Endothelial cell of umbilical vein (primary cell): ENCODE measurements around the gene PDLIM3. TPM values are rescaled to one million over a fixed set of nuclear protein-coding genes. Genes with fewer than 3 reads are reported as not detected.

Experiments used
- BruUV-seq: library from RNA; stranded (reverse); fragments of 400-500 nt; replicated peaks from 2 replicates; lab custom pipeline; 2021; lab: Mats Ljungman, UMichigan
- CTCF ChIA-PET: fragments of 300-600, 350-600 bp; sonication (Branson Sonifier 250); formaldehyde crosslinking; loops from one replicate; lab custom pipeline; 2021; ENCODE audit warnings: antibody characterized with exemption, inconsistent platforms; lab: Charles Lee
- POLR2A ChIA-PET: fragments of 300-600, 350-600 bp; sonication (Branson Sonifier 250); formaldehyde crosslinking; loops from one replicate; lab custom pipeline; 2021; ENCODE audit warnings: antibody characterized with exemption, inconsistent platforms; lab: Charles Lee
- DNase-seq: peaks from one replicate; pipeline ENCODE4 v3.0.0-alpha.2; 2011; ENCODE audit warnings: low read depth, low spot score
- FAIRE-seq: peaks from 2 replicates; lab custom pipeline; 2011; peaks lifted over from hg19 to GRCh38; lab: Jason Lieb, UNC
- H2AFZ ChIP-seq: 2 replicates; pipeline ENCODE4 v1.6.0; 2012; ENCODE audit warnings: low read depth, low read length, control low read depth, inconsistent platforms
- H3K27ac ChIP-seq: 2 replicates; pipeline ENCODE4 v1.5.1; 2011; ENCODE audit warnings: low read depth, mild to moderate bottlenecking, control low read depth, low read length, moderate library complexity; ENCODE audit not compliant: insufficient read depth
- H3K27me3 ChIP-seq, 2 experiments: 2 replicates each; pipeline versions ENCODE4 v1.6.0 to v1.6.1; 2011; ENCODE audit warnings: low read length in 2 of 2, mixed read lengths in 1 of 2; ENCODE audit not compliant: control insufficient read depth in 2 of 2, insufficient read depth in 2 of 2
- H3K36me3 ChIP-seq, 2 experiments: 2 replicates in 1 of 2; 3 replicates in 1 of 2; pipeline ENCODE4 v1.5.1; 2011; ENCODE audit warnings: low read length in 2 of 2, mild to moderate bottlenecking in 1 of 2, moderate library complexity in 1 of 2; ENCODE audit not compliant: control insufficient read depth in 2 of 2, insufficient read depth in 2 of 2; ENCODE audit errors: extremely low read depth in 1 of 2
- H3K4me1 ChIP-seq: 3 replicates; pipeline ENCODE4 v1.5.1; 2011; ENCODE audit warnings: mild to moderate bottlenecking, low read length; ENCODE audit not compliant: control insufficient read depth, insufficient read depth; ENCODE audit errors: extremely low read depth
- H3K4me2 ChIP-seq: 2 replicates; pipeline ENCODE4 v1.6.1; 2011; ENCODE audit warnings: low read length, control low read depth, mixed read lengths; ENCODE audit not compliant: insufficient read depth
- H3K4me3 ChIP-seq, 3 experiments: fragments of 200-600 bp in 1 of 3; sonication (generic), shearing (Covaris generic) in 1 of 3; replicated peaks in 1 of 3; 2 replicates each; pipeline ENCODE4 v1.5.1; 2011 to 2016; ENCODE audit warnings: control low read depth in 3 of 3, low read length in 3 of 3, mild to moderate bottlenecking in 2 of 3, inconsistent platforms in 1 of 3, low read depth in 1 of 3, moderate library complexity in 1 of 3; ENCODE audit not compliant: insufficient read depth in 1 of 3
- H3K79me2 ChIP-seq: 2 replicates; pipeline ENCODE4 v1.6.0; 2012; ENCODE audit warnings: low read length, inconsistent platforms; ENCODE audit not compliant: control insufficient read depth, insufficient read depth
- H3K9ac ChIP-seq: replicated peaks from 2 replicates; pipeline ENCODE3; 2011; ENCODE audit warnings: low read length, control low read depth; ENCODE audit not compliant: insufficient read depth; ENCODE audit errors: extremely low read depth
- H3K9me1 ChIP-seq: replicated peaks from 3 replicates; pipeline ENCODE4 v1.6.0; 2011; ENCODE audit warnings: mild to moderate bottlenecking, low read length; ENCODE audit not compliant: control insufficient read depth, insufficient read depth; ENCODE audit errors: extremely low read depth
- H3K9me3 ChIP-seq: replicated peaks from 2 replicates; pipeline ENCODE4 v1.5.1; 2012; ENCODE audit warnings: low read length, inconsistent platforms; ENCODE audit not compliant: control insufficient read depth, insufficient read depth
- H4K20me1 ChIP-seq: replicated peaks from 2 replicates; pipeline ENCODE3; 2011; ENCODE audit warnings: mild to moderate bottlenecking, low read length; ENCODE audit not compliant: control insufficient read depth, insufficient read depth; ENCODE audit errors: extremely low read depth
- EZH2 ChIP-seq: IDR thresholded peaks from 2 replicates; pipeline ENCODE4 v1.6.1; 2012; ENCODE audit warnings: borderline replicate concordance, low read depth, mild to moderate bottlenecking, moderate library complexity, low read length, inconsistent platforms; ENCODE audit not compliant: severe bottlenecking
- FOS ChIP-seq: IDR thresholded peaks from 2 replicates; pipeline ENCODE4 v1.6.1; 2011; ENCODE audit warnings: mild to moderate bottlenecking, low read length, moderate library complexity, borderline replicate concordance; ENCODE audit not compliant: insufficient read depth
- GATA2 ChIP-seq: IDR thresholded peaks from 2 replicates; pipeline ENCODE4 v1.7.0; 2011; ENCODE audit warnings: low read depth, mild to moderate bottlenecking, moderate library complexity, mixed read lengths, low read length; ENCODE audit not compliant: insufficient read length, insufficient read depth
- JUN ChIP-seq: IDR thresholded peaks from 2 replicates; pipeline ENCODE4 v1.6.1; 2011; ENCODE audit warnings: borderline replicate concordance, low read depth; ENCODE audit not compliant: insufficient read length, insufficient read depth
- POLR2A ChIP-seq: IDR thresholded peaks from 2 replicates; pipeline ENCODE4 v1.6.1; 2012; ENCODE audit warnings: low read depth, mild to moderate bottlenecking, control low read depth, low read length
- dilution Hi-C: fragments of 300-500 bp; cut with MboI; formaldehyde crosslinking; loops from one replicate; pipeline ENCODE4 v1.15.0; 2019; ENCODE audit warnings: low sequenced_read_pairs; ENCODE audit not compliant: extremely low pct_ligation_motif_present
- intact Hi-C: fragments of 100-400 bp; cut with micrococcal nuclease; formaldehyde crosslinking; loops from one replicate; pipeline ENCODE4 v1.10.0; 2022
- polyA plus RNA-seq, 4 experiments: library from polyadenylated mRNA; depleted of rRNA in 3 of 4; stranded (reverse) in 3 of 4; unstranded in 1 of 4; fragments of >200 nt; gene quantifications; 2 replicates each; pipeline versions ENCODE4 v1.2.1 to v1.2.3, GENCODE V29; 2011 to 2012; ENCODE audit warnings: missing spikeins in 1 of 4
- total RNA-seq: library from RNA; stranded (reverse); gene quantifications from 2 replicates; pipeline ENCODE4 v1.2.3, GENCODE V29; 2021
- TF ChIP-seq, protein P1 (sequence below), 2 donors: IDR thresholded peaks; 1 replicate in 1 of 2; 2 replicates in 1 of 2; pipeline ENCODE4 v1.5.1; 2011; ENCODE audit warnings: low read length in 2 of 2, mild to moderate bottlenecking in 2 of 2, moderate library complexity in 2 of 2, control low read depth in 1 of 2, inconsistent platforms in 1 of 2, low read depth in 1 of 2; ENCODE audit not compliant: insufficient read depth in 1 of 2; ENCODE audit errors: extremely low read depth in 1 of 2
- TF ChIP-seq, protein P2 (sequence below): IDR thresholded peaks from 2 replicates; pipeline ENCODE4 v1.6.1; 2011; ENCODE audit not compliant: insufficient read depth, insufficient read length

The PDLIM3 gene
- total and polyA plus RNA-seq, 2 donors (not counting 3 experiments of a cell fraction or from before 2014, with no cell fraction given): 9.7 to 17.6 TPM

DNA sequence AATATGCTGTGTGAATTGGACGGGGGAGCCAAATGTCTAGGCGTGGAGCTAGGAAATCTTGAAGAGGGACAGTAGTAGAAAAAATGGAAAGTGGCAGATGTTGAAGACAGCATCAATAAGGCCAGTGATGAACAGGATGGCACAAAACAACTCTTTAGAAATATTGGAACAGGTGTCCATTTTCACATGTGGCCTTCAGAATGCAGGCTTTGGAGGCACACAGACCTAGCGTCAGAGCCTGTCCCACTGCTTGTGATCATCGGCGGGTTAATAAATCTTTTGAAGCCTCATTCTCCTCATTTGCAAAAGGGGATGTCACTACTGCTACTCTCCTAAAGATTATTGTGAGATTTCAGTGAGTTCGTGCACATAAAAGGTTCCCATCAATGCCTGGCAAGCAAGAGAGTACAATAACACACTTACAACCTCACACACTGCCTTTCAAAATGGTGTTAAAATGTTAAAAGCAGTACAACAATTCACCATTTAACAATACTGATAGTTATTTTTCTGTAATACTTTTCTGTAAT lies 2.4 kb downstream of the PDLIM3 start:
- Histone ChIP-seq H3K27me3 (peaks cover 0 to 3% of the 10 kb centered on the region in 2 experiments), H3K27ac (no peak overlapping the region), H3K9me1 (no peaks in the 10 kb centered on the region), H3K4me1 (peaks cover 10% of the 10 kb centered on the region), H3K9me3 (no peaks in the 10 kb centered on the region), H3K36me3 (no peaks in the 10 kb centered on the region), H3K4me3 (no peak overlapping the region), H3K9ac (no peak overlapping the region), H4K20me1 (no peaks in the 10 kb centered on the region), H3K4me2 (no peak overlapping the region), H3K79me2 (no peaks in the 10 kb centered on the region), H2AFZ (no peak overlapping the region)
- ChIA-PET POLR2A (no interaction called here), CTCF (interaction anchor here (1.8 to 4.5 kb wide), 2 partner anchors 54 to 65 kb away, joined by 4 to 36 read pairs; no protein-coding TSS in a partner anchor)
- no TSS peak for BruUV-seq
- DNase-seq (no peak), FAIRE-seq (no peak)
- intact Hi-C loops: no loop called here
- dilution Hi-C loops: no loop called here
- TF ChIP-seq EZH2 (no peak), POLR2A (no peak), GATA2 (no peak), JUN (no peak)
- TF ChIP-seq, protein P1, sequence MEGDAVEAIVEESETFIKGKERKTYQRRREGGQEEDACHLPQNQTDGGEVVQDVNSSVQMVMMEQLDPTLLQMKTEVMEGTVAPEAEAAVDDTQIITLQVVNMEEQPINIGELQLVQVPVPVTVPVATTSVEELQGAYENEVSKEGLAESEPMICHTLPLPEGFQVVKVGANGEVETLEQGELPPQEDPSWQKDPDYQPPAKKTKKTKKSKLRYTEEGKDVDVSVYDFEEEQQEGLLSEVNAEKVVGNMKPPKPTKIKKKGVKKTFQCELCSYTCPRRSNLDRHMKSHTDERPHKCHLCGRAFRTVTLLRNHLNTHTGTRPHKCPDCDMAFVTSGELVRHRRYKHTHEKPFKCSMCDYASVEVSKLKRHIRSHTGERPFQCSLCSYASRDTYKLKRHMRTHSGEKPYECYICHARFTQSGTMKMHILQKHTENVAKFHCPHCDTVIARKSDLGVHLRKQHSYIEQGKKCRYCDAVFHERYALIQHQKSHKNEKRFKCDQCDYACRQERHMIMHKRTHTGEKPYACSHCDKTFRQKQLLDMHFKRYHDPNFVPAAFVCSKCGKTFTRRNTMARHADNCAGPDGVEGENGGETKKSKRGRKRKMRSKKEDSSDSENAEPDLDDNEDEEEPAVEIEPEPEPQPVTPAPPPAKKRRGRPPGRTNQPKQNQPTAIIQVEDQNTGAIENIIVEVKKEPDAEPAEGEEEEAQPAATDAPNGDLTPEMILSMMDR (IDR thresholded peaks at IDR 0.05; ENCODE audit: extremely low read depth in 1 of 2, insufficient read depth in 1 of 2, low read depth in 1 of 2, low read length in 2 of 2): no peak

DNA sequence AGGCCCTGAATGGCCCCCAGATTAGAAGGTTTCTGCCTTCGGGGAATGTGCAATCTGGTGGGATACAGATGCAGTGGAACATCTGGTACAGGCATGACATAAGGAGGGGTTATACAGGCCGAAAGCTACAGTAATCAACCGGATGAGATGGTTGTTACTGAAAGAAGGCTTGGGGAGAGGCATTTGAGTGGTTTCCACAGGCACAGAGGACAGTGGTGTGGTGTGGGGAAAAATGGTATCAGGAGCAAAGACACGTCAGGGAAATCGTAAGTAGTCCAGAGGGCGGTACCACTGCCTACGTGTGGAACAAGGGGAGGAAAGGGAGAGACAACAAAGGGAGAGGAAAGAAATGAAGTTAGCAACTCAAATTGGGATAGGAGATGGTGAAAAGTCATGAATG lies 3.0 kb downstream of the PDLIM3 start:
- DNase-seq (no peak), FAIRE-seq (no peak)
- Histone ChIP-seq H3K9ac (no peak overlapping the region), H3K36me3 (no peaks in the 10 kb centered on the region), H3K4me2 (no peak overlapping the region), H3K27me3 (peaks cover 0 to 3% of the 10 kb centered on the region in 2 experiments), H3K27ac (no peak overlapping the region), H3K4me3 (no peak overlapping the region), H3K79me2 (no peaks in the 10 kb centered on the region), H3K9me3 (no peaks in the 10 kb centered on the region), H3K4me1 (peaks cover 10% of the 10 kb centered on the region), H2AFZ (no peak overlapping the region), H3K9me1 (no peaks in the 10 kb centered on the region), H4K20me1 (no peaks in the 10 kb centered on the region)
- dilution Hi-C loops (no loop called here), intact Hi-C loops (no loop called here)
- no TSS peak for BruUV-seq
- ChIA-PET POLR2A (no interaction called here), CTCF (no interaction called here)
- TF ChIP-seq FOS (no peak), GATA2 (no peak), EZH2 (no peak)
- TF ChIP-seq, protein P2, sequence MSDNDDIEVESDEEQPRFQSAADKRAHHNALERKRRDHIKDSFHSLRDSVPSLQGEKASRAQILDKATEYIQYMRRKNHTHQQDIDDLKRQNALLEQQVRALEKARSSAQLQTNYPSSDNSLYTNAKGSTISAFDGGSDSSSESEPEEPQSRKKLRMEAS: no peak
- TF ChIP-seq, protein P1 (IDR thresholded peaks at IDR 0.05; ENCODE audit: extremely low read depth in 1 of 2, insufficient read depth in 1 of 2, low read depth in 1 of 2, low read length in 2 of 2): no peak
